GM18858 (cell line): ENCODE measurements around the gene TAF1.
"Not testable (repeated sequence)": the region's sequence is repeated elsewhere in the genome, so short reads cannot be mapped to it uniquely, and the experiment has no call there.

Experiments used
- ATAC-seq: cut with Tn5 transposase; IDR thresholded peaks from one replicate; pipeline ENCODE4 v1.9.1; 2021; ENCODE audit not compliant: unreplicated experiment

TAF1 gene, protein sequence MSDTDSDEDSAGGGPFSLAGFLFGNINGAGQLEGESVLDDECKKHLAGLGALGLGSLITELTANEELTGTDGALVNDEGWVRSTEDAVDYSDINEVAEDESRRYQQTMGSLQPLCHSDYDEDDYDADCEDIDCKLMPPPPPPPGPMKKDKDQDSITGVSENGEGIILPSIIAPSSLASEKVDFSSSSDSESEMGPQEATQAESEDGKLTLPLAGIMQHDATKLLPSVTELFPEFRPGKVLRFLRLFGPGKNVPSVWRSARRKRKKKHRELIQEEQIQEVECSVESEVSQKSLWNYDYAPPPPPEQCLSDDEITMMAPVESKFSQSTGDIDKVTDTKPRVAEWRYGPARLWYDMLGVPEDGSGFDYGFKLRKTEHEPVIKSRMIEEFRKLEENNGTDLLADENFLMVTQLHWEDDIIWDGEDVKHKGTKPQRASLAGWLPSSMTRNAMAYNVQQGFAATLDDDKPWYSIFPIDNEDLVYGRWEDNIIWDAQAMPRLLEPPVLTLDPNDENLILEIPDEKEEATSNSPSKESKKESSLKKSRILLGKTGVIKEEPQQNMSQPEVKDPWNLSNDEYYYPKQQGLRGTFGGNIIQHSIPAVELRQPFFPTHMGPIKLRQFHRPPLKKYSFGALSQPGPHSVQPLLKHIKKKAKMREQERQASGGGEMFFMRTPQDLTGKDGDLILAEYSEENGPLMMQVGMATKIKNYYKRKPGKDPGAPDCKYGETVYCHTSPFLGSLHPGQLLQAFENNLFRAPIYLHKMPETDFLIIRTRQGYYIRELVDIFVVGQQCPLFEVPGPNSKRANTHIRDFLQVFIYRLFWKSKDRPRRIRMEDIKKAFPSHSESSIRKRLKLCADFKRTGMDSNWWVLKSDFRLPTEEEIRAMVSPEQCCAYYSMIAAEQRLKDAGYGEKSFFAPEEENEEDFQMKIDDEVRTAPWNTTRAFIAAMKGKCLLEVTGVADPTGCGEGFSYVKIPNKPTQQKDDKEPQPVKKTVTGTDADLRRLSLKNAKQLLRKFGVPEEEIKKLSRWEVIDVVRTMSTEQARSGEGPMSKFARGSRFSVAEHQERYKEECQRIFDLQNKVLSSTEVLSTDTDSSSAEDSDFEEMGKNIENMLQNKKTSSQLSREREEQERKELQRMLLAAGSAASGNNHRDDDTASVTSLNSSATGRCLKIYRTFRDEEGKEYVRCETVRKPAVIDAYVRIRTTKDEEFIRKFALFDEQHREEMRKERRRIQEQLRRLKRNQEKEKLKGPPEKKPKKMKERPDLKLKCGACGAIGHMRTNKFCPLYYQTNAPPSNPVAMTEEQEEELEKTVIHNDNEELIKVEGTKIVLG (N-terminal part only)

DNA sequence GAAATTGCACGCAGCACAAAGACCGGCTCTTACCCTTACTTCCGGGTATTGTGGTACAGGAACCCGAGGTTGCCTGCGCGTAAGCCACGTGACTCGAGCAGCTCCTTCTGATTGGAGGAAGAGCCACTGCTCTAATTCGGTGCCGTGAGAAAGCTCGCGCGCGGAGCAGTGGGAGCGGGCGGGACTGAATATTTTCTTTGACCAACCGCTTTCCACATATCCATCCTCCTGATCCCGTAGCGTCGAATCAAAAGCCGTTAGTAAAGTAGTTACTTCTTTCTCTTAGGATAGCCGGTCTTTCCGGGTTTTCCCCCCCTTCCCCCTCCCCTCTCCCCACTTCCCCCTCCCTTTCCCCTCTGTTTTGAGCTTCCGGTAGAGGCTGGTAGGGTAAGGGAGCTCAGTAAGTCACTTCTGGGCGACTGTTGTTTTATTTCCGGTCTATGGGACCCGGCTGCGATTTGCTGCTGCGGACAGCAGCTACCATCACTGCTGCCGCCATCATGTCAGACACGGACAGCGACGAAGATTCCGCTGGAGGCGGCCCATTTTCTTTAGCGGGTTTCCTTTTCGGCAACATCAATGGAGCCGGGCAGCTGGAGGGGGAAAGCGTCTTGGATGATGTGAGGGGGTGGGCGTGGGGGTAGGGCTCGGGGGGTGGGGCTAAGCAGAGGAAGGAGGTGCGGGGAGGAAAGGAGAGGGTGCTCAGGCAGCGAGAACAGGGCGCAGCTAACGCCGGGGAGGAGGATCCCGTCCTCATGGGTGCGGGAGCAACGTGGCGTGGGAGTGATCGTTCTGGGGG lies at the start of gene TAF1:
TAF1 (plus strand) TSS at position 483 of the 799 bp plus-strand sequence; CDS start at position 501, 18 bp downstream.
- peak; percentile 87 for ATAC-seq

DNA sequence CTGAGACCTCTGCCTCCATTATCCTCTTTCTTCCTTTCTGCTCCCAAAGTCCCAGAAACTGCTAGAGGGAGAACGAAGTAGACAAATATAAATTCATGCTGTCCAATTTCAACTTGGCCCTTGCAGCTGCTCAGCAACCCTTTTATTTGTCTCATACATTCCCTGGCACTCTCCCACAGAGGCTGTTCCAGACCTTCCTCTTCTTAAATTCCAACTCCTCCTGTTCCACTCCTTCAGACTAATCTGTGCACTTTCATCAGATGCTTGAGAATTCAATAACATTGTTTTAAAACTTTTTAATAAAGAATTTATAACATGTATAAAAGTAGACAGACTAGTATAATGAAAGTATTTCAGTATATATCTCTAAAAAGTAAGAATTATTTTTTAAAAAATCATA lies 49.2 kb upstream of the TAF1 start:
- ATAC-seq, result not testable (repeated sequence)

DNA sequence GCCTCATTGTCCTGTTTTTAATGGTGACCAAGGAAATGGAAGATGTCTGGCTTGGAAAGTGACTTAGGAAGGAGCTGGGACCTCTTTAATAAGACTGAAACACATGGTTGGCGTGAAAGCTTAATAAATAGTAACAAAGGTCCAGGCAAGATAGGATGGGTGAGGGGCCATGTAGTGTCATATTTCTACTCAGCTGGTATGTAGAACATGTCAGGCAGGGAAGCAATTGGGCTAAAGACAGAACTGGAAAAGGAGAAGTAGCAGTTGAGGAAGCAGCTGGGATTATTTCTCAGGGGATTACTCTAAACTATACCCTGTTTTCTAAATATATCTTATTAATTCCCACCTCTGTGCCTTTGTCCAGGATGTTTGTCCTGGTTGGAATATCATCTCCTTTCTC lies 46.0 kb upstream of the TAF1 start:
- ATAC-seq, result no peak

DNA sequence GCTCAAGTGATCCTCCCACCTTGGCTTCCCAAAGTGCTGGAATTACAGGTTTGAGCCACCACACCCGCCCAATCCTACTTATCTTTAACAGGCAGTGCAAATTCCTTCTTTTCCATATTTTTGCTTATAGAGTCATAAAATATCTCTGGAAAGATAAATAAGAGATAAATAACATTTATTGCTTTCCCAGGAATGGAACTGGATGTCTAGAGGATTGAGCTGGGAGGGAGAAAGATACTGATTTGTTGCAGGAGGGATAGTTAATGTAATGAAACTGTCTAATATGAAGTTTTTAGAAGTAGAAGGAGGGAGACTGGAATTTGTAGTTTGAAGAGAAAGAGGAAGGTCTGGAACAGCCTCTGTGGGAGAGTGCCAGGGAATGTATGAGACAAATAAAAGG lies 44.4 kb upstream of the TAF1 start:
- ATAC-seq, result no peak

DNA sequence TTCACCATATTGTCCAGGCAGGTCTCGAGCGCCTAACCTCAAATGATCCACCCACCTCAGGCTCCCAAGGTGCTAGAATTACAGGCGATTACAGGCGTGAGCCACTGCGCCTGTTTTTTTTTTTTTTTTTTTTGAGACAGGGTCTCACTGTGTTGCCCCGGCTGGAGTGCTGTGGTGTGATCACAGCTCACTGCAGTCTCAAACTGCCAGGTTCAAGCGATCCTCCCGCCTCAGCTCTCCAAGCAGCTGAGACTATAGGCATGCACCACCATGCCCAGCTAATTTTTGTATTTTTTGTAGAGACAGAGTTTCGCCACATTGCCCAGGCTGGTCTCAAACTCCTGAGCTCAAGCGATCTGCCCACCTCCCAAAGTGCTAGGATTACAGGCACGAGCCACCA lies 41.7 kb upstream of the TAF1 start:
- not testable (repeated sequence) for ATAC-seq

DNA sequence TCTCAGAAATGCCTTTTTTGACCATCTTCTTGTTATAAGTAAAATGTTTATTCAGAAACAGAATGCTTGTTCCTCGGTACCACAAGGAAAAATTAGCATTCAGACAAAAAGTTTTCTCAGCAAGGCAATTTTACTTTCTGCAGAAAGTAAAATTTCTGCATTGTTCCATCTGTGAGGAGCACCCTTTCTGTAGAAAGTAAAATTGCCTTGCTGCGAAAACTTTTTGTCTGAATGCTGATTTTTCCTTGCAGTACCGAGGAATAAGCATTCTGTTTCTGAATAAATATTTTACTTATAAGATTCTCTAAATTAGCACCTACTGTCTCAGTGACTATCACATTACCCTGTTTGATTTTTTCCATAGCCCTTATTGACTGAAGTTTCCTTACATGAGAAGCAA lies 39.8 kb upstream of the TAF1 start:
- ATAC-seq, result no peak

DNA sequence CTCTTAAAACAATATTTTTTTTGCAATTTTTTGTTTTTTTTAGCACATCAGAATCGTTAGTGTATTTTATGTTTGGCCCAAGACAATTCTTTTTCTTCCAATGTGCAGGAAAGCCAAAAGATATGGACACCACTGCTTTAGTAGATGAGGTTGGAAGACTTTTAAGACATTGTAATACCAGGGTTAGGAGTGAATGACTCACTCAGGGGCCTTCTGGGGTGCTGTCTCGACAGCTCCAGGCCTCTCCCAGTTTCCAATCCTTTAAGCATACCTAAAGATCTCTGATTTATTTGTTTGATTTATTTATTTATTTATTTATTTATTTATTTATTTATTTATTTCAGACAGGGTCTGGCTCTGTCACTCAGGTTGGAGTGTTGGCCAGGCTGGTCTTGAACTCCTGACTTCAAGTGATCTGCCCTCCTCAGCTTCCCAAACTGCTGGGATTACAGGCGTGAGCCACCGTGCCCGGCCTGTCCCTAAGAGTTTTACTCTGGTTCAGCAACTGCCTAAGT lies 16.9 kb upstream of the TAF1 start:
- not testable (repeated sequence) for ATAC-seq

DNA sequence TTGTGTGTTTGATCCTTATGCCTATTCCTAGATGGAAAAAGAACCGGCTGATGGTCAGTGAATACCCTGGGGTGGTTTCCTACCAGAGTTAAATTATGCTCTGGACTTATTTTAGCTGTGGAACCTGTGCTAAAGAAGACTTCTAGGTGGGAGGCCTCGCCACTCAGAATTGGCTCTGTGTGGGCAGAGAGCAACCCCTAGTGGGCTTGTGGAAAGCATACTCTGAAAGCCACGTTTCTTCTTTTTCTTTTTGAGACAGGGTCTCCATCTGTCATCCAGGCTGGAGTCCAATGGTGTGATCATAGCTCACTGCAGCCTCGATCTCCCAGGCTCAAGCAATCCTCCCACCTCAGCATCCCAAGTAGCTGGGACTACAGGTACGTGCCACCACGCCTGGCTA lies 16.3 kb upstream of the TAF1 start:
- ATAC-seq, result not testable (repeated sequence)

DNA sequence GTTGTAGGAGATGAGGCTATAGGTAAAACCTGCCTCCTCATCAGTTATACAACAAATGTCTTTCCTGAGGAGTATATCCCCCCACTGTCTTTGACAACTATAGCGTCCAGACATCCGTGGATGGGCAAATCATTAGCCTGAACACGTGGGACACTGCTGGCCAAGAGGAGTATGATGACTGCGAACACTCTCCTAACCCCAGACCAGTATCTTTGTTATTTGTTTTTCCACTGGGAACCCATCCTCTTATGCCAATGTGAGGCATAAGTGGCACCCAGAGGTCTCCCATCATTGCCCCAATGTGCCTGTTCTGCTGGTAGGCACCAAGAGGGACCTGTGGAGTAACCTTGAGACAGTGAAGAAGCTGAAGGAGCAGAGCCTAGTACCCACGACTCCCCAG lies 13.7 kb upstream of the TAF1 start:
- ATAC-seq, result not testable (repeated sequence)

DNA sequence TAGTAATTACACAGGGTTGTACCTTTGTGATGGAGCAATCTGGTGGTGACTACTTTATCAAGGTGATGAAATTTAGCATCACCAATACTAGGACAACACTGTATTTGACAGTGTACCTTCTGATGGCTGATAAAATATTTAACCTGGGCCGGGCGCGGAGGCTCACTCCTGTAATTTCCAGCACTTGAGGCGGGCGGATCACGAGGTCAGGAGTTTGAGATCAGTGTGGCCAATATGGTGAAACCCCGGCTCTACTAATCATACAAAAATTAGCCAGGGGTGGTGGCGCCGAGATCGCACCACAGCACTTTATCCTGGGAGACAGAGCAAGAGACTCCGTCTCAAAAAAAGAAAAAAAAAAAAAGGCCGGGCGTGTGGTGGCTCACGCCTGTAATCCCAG lies 1.9 kb upstream of the TAF1 start:
- no peak for ATAC-seq

DNA sequence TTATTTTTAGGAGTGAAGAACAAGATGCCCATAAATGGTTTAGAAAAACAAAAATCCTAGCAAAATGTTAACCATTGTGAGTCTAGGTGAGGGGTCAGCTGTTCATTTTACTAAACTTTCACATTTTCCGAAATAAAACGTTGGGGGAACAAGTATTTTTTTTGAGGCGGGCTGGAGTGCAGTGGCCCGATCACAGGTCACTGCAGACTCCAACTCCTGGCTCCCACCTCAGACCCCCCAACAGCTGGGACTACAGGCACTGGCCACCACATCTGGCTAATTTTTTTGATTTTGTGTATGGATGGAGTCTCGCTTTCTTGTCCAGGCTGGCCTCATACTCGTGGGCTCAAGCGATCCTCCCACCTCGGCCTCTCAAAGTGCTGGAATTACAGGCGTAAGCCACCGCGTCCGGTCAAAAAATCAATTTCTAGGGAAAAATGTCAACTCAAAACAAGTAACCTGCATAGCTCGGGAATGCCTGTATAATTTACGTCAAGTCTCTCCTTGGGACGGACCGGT lies 742 bp upstream of the TAF1 start:
- no peak for ATAC-seq

DNA sequence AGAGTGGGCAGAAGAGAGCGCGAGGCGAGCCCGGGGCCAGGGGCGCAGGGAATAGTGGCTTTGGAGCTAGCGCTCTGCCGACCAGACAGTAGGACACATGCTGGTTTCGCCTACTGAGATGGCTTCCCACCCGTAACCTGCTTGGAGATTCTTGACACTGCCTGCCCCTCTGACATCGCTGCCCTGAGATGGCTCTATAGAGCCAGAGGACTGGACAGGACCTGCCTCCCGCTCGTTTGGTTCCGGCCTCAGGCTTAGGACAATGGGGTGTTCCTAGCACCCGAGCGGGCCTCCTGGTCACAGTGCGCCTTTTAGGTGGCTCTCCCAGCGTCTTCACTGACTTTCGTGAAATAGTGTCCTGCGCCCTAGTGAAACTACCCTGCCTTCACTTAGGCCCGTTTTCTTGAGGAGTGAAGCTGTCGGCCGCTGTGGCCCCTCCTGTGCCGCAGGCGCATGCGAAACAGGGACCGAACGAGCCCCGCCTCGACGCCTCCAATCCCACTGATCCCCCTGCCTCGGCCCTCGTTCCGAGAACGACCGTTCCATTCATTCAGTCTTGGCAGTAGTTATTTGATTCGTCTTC lies 608 bp downstream of the TAF1 start:
- ATAC-seq, result peak; percentile 5

DNA sequence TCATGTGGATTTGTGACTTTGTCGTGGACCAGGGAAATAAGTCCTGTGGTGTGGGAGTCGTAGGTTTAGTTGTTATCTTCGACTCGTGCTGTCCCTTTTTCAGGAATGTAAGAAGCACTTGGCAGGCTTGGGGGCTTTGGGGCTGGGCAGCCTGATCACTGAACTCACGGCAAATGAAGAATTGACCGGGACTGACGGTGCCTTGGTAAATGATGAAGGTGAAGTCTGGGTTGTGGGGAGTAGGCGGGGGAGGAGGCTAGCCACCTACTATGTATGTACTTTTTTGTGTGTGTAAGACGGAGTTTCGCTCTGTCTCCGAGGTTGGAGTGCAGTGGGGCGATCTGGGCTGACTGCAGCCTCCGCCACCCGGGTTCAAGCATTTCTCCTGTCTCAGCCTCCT lies 1.2 kb downstream of the TAF1 start:
- no peak for ATAC-seq

DNA sequence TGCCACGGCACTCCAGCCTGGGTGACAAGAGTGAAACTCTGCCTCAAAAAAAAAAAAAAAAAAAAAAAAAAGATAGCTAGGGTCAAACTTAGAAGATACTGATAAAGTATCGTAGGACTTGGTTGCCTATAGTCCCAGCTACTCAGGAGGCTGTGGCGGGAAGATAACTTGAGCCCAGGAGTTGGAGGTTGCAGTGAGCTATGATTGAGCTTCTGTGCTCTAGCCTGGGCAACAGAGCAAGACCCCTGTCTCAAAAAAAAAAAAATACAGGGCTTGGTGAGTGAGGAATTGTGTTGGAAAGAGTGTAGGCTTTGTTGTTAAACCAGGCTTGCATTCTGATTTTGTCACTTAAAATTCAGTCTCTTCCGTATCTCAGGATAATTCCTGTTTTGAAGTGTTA lies 6.2 kb downstream of the TAF1 start:
- no peak for ATAC-seq

DNA sequence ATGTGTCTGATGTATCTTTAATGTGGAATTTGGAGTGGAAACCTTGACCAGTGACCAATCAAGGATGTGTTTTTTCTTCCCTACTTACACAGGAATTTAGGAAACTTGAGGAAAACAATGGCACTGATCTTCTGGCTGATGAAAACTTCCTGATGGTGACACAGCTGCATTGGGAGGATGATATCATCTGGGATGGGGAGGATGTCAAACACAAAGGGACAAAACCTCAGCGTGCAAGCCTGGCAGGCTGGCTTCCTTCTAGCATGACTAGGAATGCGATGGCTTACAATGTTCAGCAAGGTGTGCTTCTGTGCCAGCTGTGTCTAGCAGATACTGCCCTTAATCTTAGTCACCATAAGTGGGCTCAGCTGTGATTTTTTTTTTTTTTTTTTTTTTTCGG lies 12.6 kb downstream of the TAF1 start:
- no peak for ATAC-seq

DNA sequence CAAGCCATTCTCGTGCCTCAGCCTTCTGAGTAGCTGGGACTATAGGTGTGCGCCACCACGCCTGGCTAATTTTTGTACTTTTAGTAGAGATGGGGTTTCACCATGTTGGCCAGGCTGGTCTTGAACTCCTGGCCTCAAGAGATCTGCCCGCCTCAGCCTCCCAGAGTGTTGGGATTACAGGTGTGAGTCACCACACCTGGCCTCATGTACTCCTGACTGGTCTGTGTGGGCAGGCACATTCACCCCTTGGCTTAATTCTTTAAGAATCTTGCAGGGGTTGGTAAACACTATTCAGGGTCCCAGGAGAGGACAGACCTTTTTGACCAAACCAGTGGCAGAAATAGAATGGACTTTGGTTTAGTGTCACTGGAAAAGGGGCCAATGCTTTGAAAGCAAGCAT lies 25.6 kb downstream of the TAF1 start:
- ATAC-seq, result not testable (repeated sequence)

DNA sequence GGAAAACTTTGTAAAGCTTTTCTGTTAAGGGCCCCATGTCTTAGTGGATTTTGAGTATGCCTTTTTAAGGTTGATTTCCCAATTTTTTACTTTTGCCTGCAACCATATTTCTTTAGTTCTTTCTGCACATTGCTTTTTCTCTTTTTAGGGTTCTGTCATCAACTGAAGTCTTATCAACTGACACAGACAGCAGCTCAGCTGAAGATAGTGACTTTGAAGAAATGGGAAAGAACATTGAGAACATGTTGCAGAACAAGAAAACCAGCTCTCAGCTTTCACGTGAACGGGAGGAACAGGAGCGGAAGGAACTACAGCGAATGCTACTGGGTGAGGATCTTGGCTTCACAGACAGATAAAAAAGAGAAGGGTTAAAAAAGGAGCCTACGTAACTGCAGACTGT lies 27.8 kb downstream of the TAF1 start:
- ATAC-seq, result no peak

DNA sequence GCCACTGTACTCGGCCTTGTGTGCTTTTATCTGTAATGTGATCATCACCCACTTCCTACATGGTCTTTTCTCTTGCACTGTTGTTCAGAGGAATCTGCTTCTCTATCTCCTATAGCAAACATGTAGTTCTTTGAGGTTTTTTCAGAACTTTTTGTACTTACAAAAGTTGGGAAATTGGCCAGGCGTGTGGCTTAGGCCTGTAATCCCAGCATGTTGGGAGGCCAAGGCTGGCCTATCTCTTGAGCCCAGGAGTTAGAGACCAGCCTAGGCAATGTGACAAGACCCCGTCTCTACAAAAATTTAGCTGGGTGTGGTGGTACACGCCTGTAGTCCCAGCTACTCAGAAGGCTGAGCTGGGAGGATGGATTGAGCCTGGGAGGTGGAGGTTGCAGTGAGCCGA lies 30.4 kb downstream of the TAF1 start:
- no peak for ATAC-seq

DNA sequence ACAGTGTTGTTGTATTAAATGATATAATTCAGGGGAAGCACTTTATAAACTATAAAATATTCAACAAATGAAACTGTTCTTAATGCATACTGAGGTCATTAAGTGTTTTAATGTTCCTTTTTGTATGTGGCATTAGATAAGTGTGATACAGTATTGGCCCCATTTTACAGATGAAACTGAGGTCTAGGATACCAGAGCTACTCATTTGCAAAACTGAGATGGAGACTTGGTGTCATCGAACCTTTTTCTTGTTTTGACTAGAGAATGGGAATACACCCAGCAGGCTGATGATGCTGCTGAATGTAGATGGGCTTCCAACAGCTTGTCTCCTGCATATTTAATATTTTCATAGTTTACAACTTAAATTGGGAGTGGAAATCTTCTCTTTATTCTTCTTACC lies 34.6 kb downstream of the TAF1 start:
- no peak for ATAC-seq

DNA sequence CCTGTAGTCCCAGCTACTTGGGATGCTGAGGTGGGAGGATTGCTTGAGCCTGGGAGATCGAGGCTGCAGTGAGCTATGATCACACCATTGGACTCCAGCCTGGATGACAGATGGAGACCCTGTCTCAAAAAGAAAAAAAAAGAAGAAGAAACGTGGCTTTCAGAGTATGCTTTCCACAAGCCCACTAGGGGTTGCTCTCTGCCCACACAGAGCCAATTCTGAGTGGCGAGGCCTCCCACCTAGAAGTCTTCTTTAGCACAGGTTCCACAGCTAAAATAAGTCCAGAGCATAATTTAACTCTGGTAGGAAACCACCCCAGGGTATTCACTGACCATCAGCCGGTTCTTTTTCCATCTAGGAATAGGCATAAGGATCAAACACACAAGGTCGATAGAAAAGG lies 50.1 kb downstream of the TAF1 start:
- not testable (repeated sequence) for ATAC-seq
